HepG2 (cell line): ENCODE results near the gene TSACC. TPM values are rescaled to one million over a fixed set of nuclear protein-coding genes. Genes with fewer than 3 reads are reported as not detected.

Experiments
- ATAC-seq: fragments of 200-7000 bp; cut with Tn5 transposase; 3 replicates; pipeline ENCODE4 v1.9.1; 2020; ENCODE audit warnings: mild to moderate bottlenecking, moderate library complexity
- BruUV-seq: library from RNA; stranded (reverse); fragments of 400-500 nt; replicated peaks from 2 replicates; lab custom pipeline; 2021; lab: Mats Ljungman, UMichigan
- CTCF ChIA-PET: fragments of 300-600 bp; formaldehyde crosslinking; extraction: SDS; loops from one replicate; lab custom pipeline; 2021; ENCODE audit warnings: low total read pairs, inconsistent platforms, low intra/inter-chr PET ratio; lab: Yijun Ruan, JAX
- POLR2A ChIA-PET: fragments of 350-600 bp; sonication (Branson Sonifier 250); formaldehyde crosslinking; loops from one replicate; lab custom pipeline; 2020; ENCODE audit warnings: antibody characterized with exemption, inconsistent platforms; lab: Yijun Ruan, JAX
- DNase-seq: peaks from one replicate; pipeline ENCODE4 v3.0.0-alpha.2; 2015; ENCODE audit warnings: low spot score
- FAIRE-seq: peaks from 3 replicates; lab custom pipeline; 2011; peaks lifted over from hg19 to GRCh38; lab: Jason Lieb, UNC
- H2AFZ ChIP-seq: one replicate; pipeline ENCODE4 v1.6.1; 2011; ENCODE audit warnings: low read length, inconsistent platforms
- H3K27ac ChIP-seq: fragments of 300-600 bp; 3 replicates; pipeline ENCODE4 v1.8.0; 2011; ENCODE audit warnings: mixed run types, mild to moderate bottlenecking, mixed read lengths, low read length, inconsistent platforms; ENCODE audit not compliant: insufficient read depth; ENCODE audit errors: extremely low read length
- H3K27me3 ChIP-seq, 2 experiments: fragments of 200-600 bp in 1 of 2; 2 replicates in 1 of 2; 3 replicates in 1 of 2; pipeline versions ENCODE4 v1.6.0 to v1.8.0; 2011; ENCODE audit warnings: low read length in 2 of 2, mild to moderate bottlenecking in 2 of 2, moderate library complexity in 2 of 2, inconsistent platforms in 1 of 2; ENCODE audit not compliant: insufficient read depth in 2 of 2, control insufficient read depth in 1 of 2
- H3K36me3 ChIP-seq, 2 experiments: fragments of 200-600 bp in 1 of 2; replicated peaks in 1 of 2; 2 replicates in 1 of 2; 3 replicates in 1 of 2; pipeline versions ENCODE4 v1.5.1 to v1.8.0; 2011; ENCODE audit warnings: low read length in 2 of 2, inconsistent platforms in 1 of 2; ENCODE audit not compliant: insufficient read depth in 2 of 2, control insufficient read depth in 1 of 2
- H3K4me1 ChIP-seq: 2 replicates; pipeline ENCODE4 v1.5.1; 2012; ENCODE audit warnings: low read length, inconsistent platforms; ENCODE audit not compliant: insufficient read depth
- H3K4me2 ChIP-seq: 2 replicates; pipeline ENCODE4 v1.6.0; 2011; ENCODE audit warnings: low read depth, low read length, inconsistent platforms
- H3K4me3 ChIP-seq, 3 experiments: fragments of 200-600 bp in 1 of 3; sonication (generic), shearing (Covaris generic) in 1 of 3; replicated peaks in 1 of 3; 2 replicates each; pipeline ENCODE4 v1.5.1; 2011 to 2016; ENCODE audit warnings: low read length in 3 of 3, inconsistent platforms in 2 of 3, low read depth in 2 of 3, mild to moderate bottlenecking in 2 of 3, control low read depth in 1 of 3, mixed read lengths in 1 of 3; ENCODE audit not compliant: insufficient read depth in 1 of 3
- H3K79me2 ChIP-seq: one replicate; pipeline ENCODE4 v1.6.1; 2011; ENCODE audit warnings: low read length, inconsistent platforms; ENCODE audit not compliant: insufficient read depth
- H3K9ac ChIP-seq: 2 replicates; pipeline ENCODE4 v1.6.0; 2011; ENCODE audit warnings: mild to moderate bottlenecking, low read depth, low read length, inconsistent platforms; ENCODE audit not compliant: insufficient read depth
- H3K9me3 ChIP-seq: 2 replicates; pipeline ENCODE4 v1.5.1; 2012; ENCODE audit warnings: mild to moderate bottlenecking, low read length
- H4K20me1 ChIP-seq: 2 replicates; pipeline ENCODE4 v1.6.0; 2011; ENCODE audit warnings: inconsistent platforms, mild to moderate bottlenecking, low read length, moderate library complexity; ENCODE audit not compliant: insufficient read depth
- BCLAF1 ChIP-seq: fragments of 450-650 bp; IDR thresholded peaks from 2 replicates; pipeline ENCODE4 v1.6.1; 2017; ENCODE audit warnings: mild to moderate bottlenecking
- ZNF263 ChIP-seq: sonication (generic); formaldehyde crosslinking; IDR thresholded peaks from 2 replicates; pipeline ENCODE4 v1.4.0; 2020; ENCODE audit warnings: missing genetic modification reagents
- ZNF276 ChIP-seq: sonication (generic); formaldehyde crosslinking; IDR thresholded peaks from 2 replicates; pipeline ENCODE4 v1.4.0; 2020; ENCODE audit warnings: mild to moderate bottlenecking, low read depth, missing genetic modification reagents
- ZNF691 ChIP-seq: sonication (generic); formaldehyde crosslinking; IDR thresholded peaks from 2 replicates; pipeline ENCODE4 v1.4.0; 2020; ENCODE audit warnings: missing genetic modification reagents, low read depth, mild to moderate bottlenecking, borderline replicate concordance
- WGBS: methylation state at CpG from one replicate; pipeline ENCODE4 v1.1.6; 2017; ENCODE audit warnings: low lambda C conversion rate; 5-methylcytosine and 5-hydroxymethylcytosine counted together
- in situ Hi-C: cut with HindIII; loops from 2 replicates; pipeline ENCODE4 v1.10.0; 2017; ENCODE audit warnings: low pct_unique_long_range_greater_than_20kb; ENCODE audit not compliant: extremely low pct_ligation_motif_present
- intact Hi-C: fragments of 100-400 bp; cut with micrococcal nuclease; formaldehyde crosslinking; loops from one replicate; pipeline ENCODE4 v1.10.0; 2022; ENCODE audit not compliant: unreplicated experiment
- polyA plus RNA-seq, 8 experiments: library from polyadenylated mRNA; depleted of rRNA in 3 of 8; stranded (reverse) in 7 of 8; unstranded in 1 of 8; fragments of >200 nt; fragmentation: Illumina TruSeq in 4 of 8; extraction: Trizol in 4 of 8; gene quantifications; 2 replicates each; pipeline versions ENCODE4 v1.2.1 to v1.2.3, GENCODE V29; 2011 to 2016; ENCODE audit warnings: low read depth in 4 of 8, missing spikeins in 1 of 8, mixed read lengths in 1 of 8; ENCODE audit not compliant: insufficient read depth in 1 of 8
- total RNA-seq, 5 experiments: library from RNA; depleted of rRNA; stranded (reverse); fragments of >200 nt; fragmentation: Illumina TruSeq; extraction: Trizol; gene quantifications; 2 replicates each; pipeline ENCODE4 v1.2.3, GENCODE V29; 2016; ENCODE audit warnings: low read depth in 1 of 5

Gene TSACC
- total and polyA plus RNA-seq, 2 of the 13 experiments (the other 11 are each of a cell fraction or from before 2014, with no cell fraction given), result 1.5 to 2.6 TPM

- no peak for TF ChIP-seq BCLAF1
- TF ChIP-seq, all 625 proteins: peak for 3
Measured at GRCh38 chr1:156359973-156360372, 21.6 kb downstream of the TSACC start (continued).

GRCh38 chr1:156360534-156360933, 22.2 kb downstream of the TSACC start:
- DNase-seq, result no peak
- peaks cover 59% of the 10 kb centered on the region for H3K4me1 ChIP-seq
- no peak overlapping the region for H3K27ac ChIP-seq
- ATAC-seq, result no peak
- no peaks in the 10 kb centered on the region for H3K27me3 ChIP-seq
- in situ Hi-C loops (no loop called here), intact Hi-C loops (no loop called here)
- TF ChIP-seq ZNF263 (CRISPR knock-in tag) (0 out of 2 replicates have a peak, but pooled peaks have one; percentile 13), ZNF691 (CRISPR knock-in tag) (peak; percentile 87), ZNF276 (CRISPR knock-in tag) (no peak)
- no TSS peak for BruUV-seq
- H2AFZ ChIP-seq, result no peak overlapping the region
- ChIA-PET POLR2A (interaction anchor here (1.1 to 5.8 kb wide), 3 partner anchors 11 to 69 kb away, joined by 3 to 46 read pairs (median 4); no protein-coding TSS in a partner anchor), CTCF (no interaction called here)
- no peaks in the 10 kb centered on the region for H3K9me3 ChIP-seq
- H3K9ac ChIP-seq, result no peak overlapping the region
- no peaks in the 10 kb centered on the region for H4K20me1 ChIP-seq
- no peaks in the 10 kb centered on the region for H3K36me3 ChIP-seq
- 65% methylated on average over 11 of the region's 11 CpGs for WGBS
- no peak overlapping the region for H3K4me3 ChIP-seq
- no peak overlapping the region for H3K4me2 ChIP-seq
- no peaks in the 10 kb centered on the region for H3K79me2 ChIP-seq
- no peak for FAIRE-seq
